ENCODE data around the gene LIPA.

Gene LIPA

GRCh38 chr10:89269433-89270152 is 18.0 kb upstream of the LIPA start:
- Histone ChIP-seq H3K4me3 (ENCODE audit: low read depth, low read length) (no peak overlapping the region), H3K27ac (no peak overlapping the region), H3K36me3 (replicated peaks) (no peaks in the 10 kb centered on the region), H3K27me3 (replicated peaks) (no peaks in the 10 kb centered on the region)
- no peak for DNase-seq
- in situ Hi-C loops (cut with HindIII; ENCODE audit: low pct_ligation_motif_present, low sequenced_read_pairs): no loop called here
- TF ChIP-seq CTCF (IDR thresholded peaks at IDR 0.05; ENCODE audit: low read depth, low read length, missing control alignments): no peak

- no peak for DNase-seq
Observed at GRCh38 chr10:89266721-89267453, 15.3 kb upstream of the LIPA start.

GRCh38 chr10:89263531-89263930 is 12.0 kb upstream of the LIPA start:
- DNase-seq: no peak
- no peak for TF ChIP-seq CTCF (IDR thresholded peaks at IDR 0.05; ENCODE audit: low read depth, low read length, missing control alignments)
- Histone ChIP-seq H3K36me3 (replicated peaks) (no peaks in the 10 kb centered on the region), H3K27ac (no peak overlapping the region), H3K4me3 (ENCODE audit: low read depth, low read length) (no peak overlapping the region), H3K27me3 (replicated peaks) (no peaks in the 10 kb centered on the region)
- in situ Hi-C loops (cut with HindIII; ENCODE audit: low pct_ligation_motif_present, low sequenced_read_pairs): no loop called here

More at GRCh38 chr10:89266721-89267453, 15.3 kb upstream of the LIPA start:
- TF ChIP-seq CTCF (IDR thresholded peaks at IDR 0.05; ENCODE audit: low read depth, low read length, missing control alignments): no peak
- H3K36me3 ChIP-seq (replicated peaks): no peaks in the 10 kb centered on the region
- H3K27ac ChIP-seq: no peak overlapping the region
- no peaks in the 10 kb centered on the region for H3K27me3 ChIP-seq (replicated peaks)
- in situ Hi-C loops (cut with HindIII; ENCODE audit: low pct_ligation_motif_present, low sequenced_read_pairs): no loop called here
- H3K4me3 ChIP-seq (ENCODE audit: low read depth, low read length): no peak overlapping the region

GRCh38 chr10:89263091-89263490 is 11.5 kb upstream of the LIPA start:
- in situ Hi-C loops (cut with HindIII; ENCODE audit: low pct_ligation_motif_present, low sequenced_read_pairs): no loop called here
- Histone ChIP-seq H3K36me3 (replicated peaks) (no peaks in the 10 kb centered on the region), H3K27ac (no peak overlapping the region), H3K27me3 (replicated peaks) (no peaks in the 10 kb centered on the region), H3K4me3 (ENCODE audit: low read depth, low read length) (no peak overlapping the region)
- no peak for DNase-seq
- no peak for TF ChIP-seq CTCF (IDR thresholded peaks at IDR 0.05; ENCODE audit: low read depth, low read length, missing control alignments)

GRCh38 chr10:89262086-89263051 is 10.8 kb upstream of the LIPA start:
- no peak overlapping the region for H3K4me3 ChIP-seq (ENCODE audit: low read depth, low read length)
- TF ChIP-seq CTCF (IDR thresholded peaks at IDR 0.05; ENCODE audit: low read depth, low read length, missing control alignments): no peak
- H3K36me3 ChIP-seq (replicated peaks): no peaks in the 10 kb centered on the region
- in situ Hi-C loops (cut with HindIII; ENCODE audit: low pct_ligation_motif_present, low sequenced_read_pairs): no loop called here
- no peaks in the 10 kb centered on the region for H3K27me3 ChIP-seq (replicated peaks)
- H3K27ac ChIP-seq: no peak overlapping the region
- DNase-seq: no peak

Data from brain microvascular endothelial cell (primary cell).